NCI-H460 (cell line): ENCODE results near the gene FIGNL2. TPM values are rescaled to one million over a fixed set of nuclear protein-coding genes. Genes with fewer than 3 reads are reported as not detected.

Experiments used
- DNase-seq: peaks from one replicate; pipeline ENCODE4 v3.0.0-alpha.2; 2016; ENCODE audit warnings: low read depth; ENCODE audit errors: extremely low read depth
- total RNA-seq: library from RNA; depleted of rRNA; stranded (reverse); fragments of >200 nt; shearing (Covaris generic); gene quantifications from 2 replicates; pipeline ENCODE4 v1.2.3, GENCODE V29; 2014

The FIGNL2 gene
- total RNA-seq, 1 experiment from 2014 or later, result 0.10 TPM

GRCh38 chr12:51860986-51861385 lies 12.5 kb upstream of the FIGNL2 start:
- no peak for DNase-seq

GRCh38 chr12:51855586-51856428 lies 7.3 kb upstream of the FIGNL2 start:
- DNase-seq, result no peak

- no peak for DNase-seq
These were observed 4.1 kb upstream of the FIGNL2 start for GRCh38 chr12:51852404-51853137.

GRCh38 chr12:51851413-51852124 lies 3.1 kb upstream of the FIGNL2 start:
- no peak for DNase-seq

GRCh38 chr12:51850965-51851299 lies 2.4 kb upstream of the FIGNL2 start:
- no peak for DNase-seq

GRCh38 chr12:51850081-51850964 lies 1.8 kb upstream of the FIGNL2 start:
- no peak for DNase-seq

- DNase-seq, result no peak
These were observed 570 bp upstream of the FIGNL2 start for GRCh38 chr12:51848841-51849735.

- DNase-seq, result no peak
These were observed 734 bp downstream of the FIGNL2 start for GRCh38 chr12:51847643-51848325.

- DNase-seq, result no peak
These were observed 1.4 kb downstream of the FIGNL2 start for GRCh38 chr12:51846911-51847642.

- no peak for DNase-seq
These were observed 2.2 kb downstream of the FIGNL2 start for GRCh38 chr12:51846271-51846691.

GRCh38 chr12:51845482-51845881 lies 3.0 kb downstream of the FIGNL2 start:
- DNase-seq, result no peak

- no peak for DNase-seq
These were observed 3.7 kb downstream of the FIGNL2 start for GRCh38 chr12:51844854-51845253.

GRCh38 chr12:51841727-51842126 lies 6.8 kb downstream of the FIGNL2 start:
- no peak for DNase-seq

- DNase-seq, result no peak
These were observed 7.6 kb downstream of the FIGNL2 start for GRCh38 chr12:51840966-51841365.

GRCh38 chr12:51839310-51839947 lies 9.1 kb downstream of the FIGNL2 start:
- DNase-seq, result no peak

- DNase-seq, result no peak
These were observed 9.8 kb downstream of the FIGNL2 start for GRCh38 chr12:51838762-51839161.

- DNase-seq, result no peak
These were observed 10.5 kb downstream of the FIGNL2 start for GRCh38 chr12:51838036-51838435.

GRCh38 chr12:51837286-51837685 lies 11.2 kb downstream of the FIGNL2 start:
- no peak for DNase-seq
